ENCODE data around the gene AMFR. TPM values are rescaled to one million over a fixed set of nuclear protein-coding genes. Genes with fewer than 3 reads are reported as not detected.

Gene AMFR
- total RNA-seq, 1 experiment from 2014 or later: 66.3 TPM

DNA sequence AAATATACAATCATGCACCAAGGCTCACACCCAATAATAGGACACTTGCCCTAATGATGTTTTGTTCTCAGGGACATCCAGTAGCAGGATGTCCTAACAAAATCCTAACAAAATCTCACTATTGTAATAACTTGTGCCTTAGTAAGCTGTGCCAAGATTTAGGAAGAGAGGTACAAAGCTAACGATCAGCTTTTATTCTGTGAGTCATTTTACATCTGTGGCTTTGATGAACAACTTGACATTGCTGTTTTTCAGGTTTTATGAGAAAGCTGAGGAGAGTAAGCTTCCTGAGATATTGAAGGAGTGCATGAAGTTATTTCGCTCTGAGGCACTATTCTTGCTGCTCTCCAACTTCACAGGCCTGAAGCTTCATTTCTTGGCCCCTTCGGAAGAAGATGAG is 44.9 kb upstream of the AMFR start:
- H3K36me3 ChIP-seq (ENCODE audit: control insufficient read depth in 1 of 2, insufficient read depth in 2 of 2, low read length in 2 of 2): peaks cover 53 to 60% of the 10 kb centered on the region in 2 experiments
- no peak overlapping the region for H2AFZ ChIP-seq (ENCODE audit: low read depth, low read length, poor library complexity, severe bottlenecking)
- H3K4me3 ChIP-seq (replicated peaks in 1 of 2; ENCODE audit: low read depth in 1 of 2, low read length in 2 of 2): no peak overlapping the region
- ATAC-seq (no peak), DNase-seq (ENCODE audit: low read depth, low spot score) (no peak)
- ChIA-PET POLR2A (interaction anchor here (1.4 kb wide), 1 partner anchor 10 kb away, joined by 4 read pairs; no protein-coding TSS in a partner anchor), CTCF (no interaction called here), RAD21 (ENCODE audit: low non-redundant PET in 1 of 2, low total read pairs in 2 of 2, uncharacterized antibody in 2 of 2, unreplicated experiment in 2 of 2) (no interaction called here)
- no peak overlapping the region for H3K27ac ChIP-seq (ENCODE audit: low read depth, low read length)
- H3K4me2 ChIP-seq (ENCODE audit: low read length): no peak overlapping the region
- H3K9me2 ChIP-seq (ENCODE audit: insufficient read depth): no peaks in the 10 kb centered on the region
- BruUV-seq (replicated peaks): no TSS peak
- intact Hi-C loops (cut with micrococcal nuclease): no loop called here
- 0 out of 4 replicates have a peak, but pooled peaks cover 0 to 4% of the 10 kb centered on the region in 2 experiments for H3K4me1 ChIP-seq (ENCODE audit: control insufficient read depth in 1 of 2, insufficient read depth in 2 of 2, low read length in 2 of 2)
- no peak overlapping the region for H3K9ac ChIP-seq (ENCODE audit: low read length)
- TF ChIP-seq FOSL1 (IDR thresholded peaks at IDR 0.05; ENCODE audit: low read depth) (no peak), TCF7L2 (IDR thresholded peaks at IDR 0.05; ENCODE audit: borderline replicate concordance, extremely low read depth, insufficient read depth, insufficient read length) (no peak), CBX3 (IDR thresholded peaks at IDR 0.05; ENCODE audit: low read depth) (no peak), EZH2phosphoT487 (IDR thresholded peaks at IDR 0.05; ENCODE audit: borderline replicate concordance) (no peak), SRF (IDR thresholded peaks at IDR 0.05; ENCODE audit: low read depth) (no peak), POLR2AphosphoS5 (IDR thresholded peaks at IDR 0.05; ENCODE audit: low read depth, low read length) (no peak), YY1 (IDR thresholded peaks at IDR 0.05; ENCODE audit: extremely low read depth, insufficient replicate concordance, low read depth, low read length) (no peak), ELF1 (IDR thresholded peaks at IDR 0.05; ENCODE audit: borderline replicate concordance, low read depth) (no peak), SIN3A (IDR thresholded peaks at IDR 0.05; ENCODE audit: low read depth) (no peak), EGR1 (IDR thresholded peaks at IDR 0.05; ENCODE audit: low read depth) (no peak), RAD21 (IDR thresholded peaks at IDR 0.05; ENCODE audit: low read depth) (no peak), ZNF274 (IDR thresholded peaks at IDR 0.05; ENCODE audit: low read depth, low read length) (no peak), ZFX (IDR thresholded peaks at IDR 0.05) (no peak)
- TF ChIP-seq, protein P1, sequence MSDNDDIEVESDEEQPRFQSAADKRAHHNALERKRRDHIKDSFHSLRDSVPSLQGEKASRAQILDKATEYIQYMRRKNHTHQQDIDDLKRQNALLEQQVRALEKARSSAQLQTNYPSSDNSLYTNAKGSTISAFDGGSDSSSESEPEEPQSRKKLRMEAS (IDR thresholded peaks at IDR 0.05): no peak
- TF ChIP-seq, protein P2, sequence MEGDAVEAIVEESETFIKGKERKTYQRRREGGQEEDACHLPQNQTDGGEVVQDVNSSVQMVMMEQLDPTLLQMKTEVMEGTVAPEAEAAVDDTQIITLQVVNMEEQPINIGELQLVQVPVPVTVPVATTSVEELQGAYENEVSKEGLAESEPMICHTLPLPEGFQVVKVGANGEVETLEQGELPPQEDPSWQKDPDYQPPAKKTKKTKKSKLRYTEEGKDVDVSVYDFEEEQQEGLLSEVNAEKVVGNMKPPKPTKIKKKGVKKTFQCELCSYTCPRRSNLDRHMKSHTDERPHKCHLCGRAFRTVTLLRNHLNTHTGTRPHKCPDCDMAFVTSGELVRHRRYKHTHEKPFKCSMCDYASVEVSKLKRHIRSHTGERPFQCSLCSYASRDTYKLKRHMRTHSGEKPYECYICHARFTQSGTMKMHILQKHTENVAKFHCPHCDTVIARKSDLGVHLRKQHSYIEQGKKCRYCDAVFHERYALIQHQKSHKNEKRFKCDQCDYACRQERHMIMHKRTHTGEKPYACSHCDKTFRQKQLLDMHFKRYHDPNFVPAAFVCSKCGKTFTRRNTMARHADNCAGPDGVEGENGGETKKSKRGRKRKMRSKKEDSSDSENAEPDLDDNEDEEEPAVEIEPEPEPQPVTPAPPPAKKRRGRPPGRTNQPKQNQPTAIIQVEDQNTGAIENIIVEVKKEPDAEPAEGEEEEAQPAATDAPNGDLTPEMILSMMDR (IDR thresholded peaks at IDR 0.05 in 2 of 3, conservative IDR thresholded peaks at IDR 0.05 in 1 of 3; ENCODE audit: borderline replicate concordance in 1 of 3, insufficient read depth in 1 of 3, low read depth in 2 of 3, low read length in 2 of 3): no peak
- TF ChIP-seq, protein P3, sequence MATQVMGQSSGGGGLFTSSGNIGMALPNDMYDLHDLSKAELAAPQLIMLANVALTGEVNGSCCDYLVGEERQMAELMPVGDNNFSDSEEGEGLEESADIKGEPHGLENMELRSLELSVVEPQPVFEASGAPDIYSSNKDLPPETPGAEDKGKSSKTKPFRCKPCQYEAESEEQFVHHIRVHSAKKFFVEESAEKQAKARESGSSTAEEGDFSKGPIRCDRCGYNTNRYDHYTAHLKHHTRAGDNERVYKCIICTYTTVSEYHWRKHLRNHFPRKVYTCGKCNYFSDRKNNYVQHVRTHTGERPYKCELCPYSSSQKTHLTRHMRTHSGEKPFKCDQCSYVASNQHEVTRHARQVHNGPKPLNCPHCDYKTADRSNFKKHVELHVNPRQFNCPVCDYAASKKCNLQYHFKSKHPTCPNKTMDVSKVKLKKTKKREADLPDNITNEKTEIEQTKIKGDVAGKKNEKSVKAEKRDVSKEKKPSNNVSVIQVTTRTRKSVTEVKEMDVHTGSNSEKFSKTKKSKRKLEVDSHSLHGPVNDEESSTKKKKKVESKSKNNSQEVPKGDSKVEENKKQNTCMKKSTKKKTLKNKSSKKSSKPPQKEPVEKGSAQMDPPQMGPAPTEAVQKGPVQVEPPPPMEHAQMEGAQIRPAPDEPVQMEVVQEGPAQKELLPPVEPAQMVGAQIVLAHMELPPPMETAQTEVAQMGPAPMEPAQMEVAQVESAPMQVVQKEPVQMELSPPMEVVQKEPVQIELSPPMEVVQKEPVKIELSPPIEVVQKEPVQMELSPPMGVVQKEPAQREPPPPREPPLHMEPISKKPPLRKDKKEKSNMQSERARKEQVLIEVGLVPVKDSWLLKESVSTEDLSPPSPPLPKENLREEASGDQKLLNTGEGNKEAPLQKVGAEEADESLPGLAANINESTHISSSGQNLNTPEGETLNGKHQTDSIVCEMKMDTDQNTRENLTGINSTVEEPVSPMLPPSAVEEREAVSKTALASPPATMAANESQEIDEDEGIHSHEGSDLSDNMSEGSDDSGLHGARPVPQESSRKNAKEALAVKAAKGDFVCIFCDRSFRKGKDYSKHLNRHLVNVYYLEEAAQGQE (IDR thresholded peaks at IDR 0.05; ENCODE audit: low read depth): no peak
- TF ChIP-seq, protein P4, sequence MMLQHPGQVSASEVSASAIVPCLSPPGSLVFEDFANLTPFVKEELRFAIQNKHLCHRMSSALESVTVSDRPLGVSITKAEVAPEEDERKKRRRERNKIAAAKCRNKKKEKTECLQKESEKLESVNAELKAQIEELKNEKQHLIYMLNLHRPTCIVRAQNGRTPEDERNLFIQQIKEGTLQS (IDR thresholded peaks at IDR 0.05): no peak
- TF ChIP-seq, protein P5, sequence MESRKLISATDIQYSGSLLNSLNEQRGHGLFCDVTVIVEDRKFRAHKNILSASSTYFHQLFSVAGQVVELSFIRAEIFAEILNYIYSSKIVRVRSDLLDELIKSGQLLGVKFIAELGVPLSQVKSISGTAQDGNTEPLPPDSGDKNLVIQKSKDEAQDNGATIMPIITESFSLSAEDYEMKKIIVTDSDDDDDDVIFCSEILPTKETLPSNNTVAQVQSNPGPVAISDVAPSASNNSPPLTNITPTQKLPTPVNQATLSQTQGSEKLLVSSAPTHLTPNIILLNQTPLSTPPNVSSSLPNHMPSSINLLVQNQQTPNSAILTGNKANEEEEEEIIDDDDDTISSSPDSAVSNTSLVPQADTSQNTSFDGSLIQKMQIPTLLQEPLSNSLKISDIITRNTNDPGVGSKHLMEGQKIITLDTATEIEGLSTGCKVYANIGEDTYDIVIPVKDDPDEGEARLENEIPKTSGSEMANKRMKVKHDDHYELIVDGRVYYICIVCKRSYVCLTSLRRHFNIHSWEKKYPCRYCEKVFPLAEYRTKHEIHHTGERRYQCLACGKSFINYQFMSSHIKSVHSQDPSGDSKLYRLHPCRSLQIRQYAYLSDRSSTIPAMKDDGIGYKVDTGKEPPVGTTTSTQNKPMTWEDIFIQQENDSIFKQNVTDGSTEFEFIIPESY (IDR thresholded peaks at IDR 0.05; ENCODE audit: extremely low read depth, insufficient replicate concordance, low read length): no peak
- H3K9me3 ChIP-seq (ENCODE audit: control insufficient read depth in 1 of 2, insufficient read depth in 1 of 2, low read depth in 1 of 2, low read length in 2 of 2): no peaks in the 10 kb centered on the region
- no peaks in the 10 kb centered on the region for H3K27me3 ChIP-seq (ENCODE audit: insufficient read depth, low read length)
- H4K20me1 ChIP-seq (ENCODE audit: insufficient read depth): no peaks in the 10 kb centered on the region
- no peaks in the 10 kb centered on the region for H3K79me2 ChIP-seq (ENCODE audit: insufficient read depth, low read length)

All from HCT116 (cell line).